WERI-Rb-1 (cell line): ENCODE results near the gene GULP1.
"Not testable (repeated sequence)": the region's sequence is repeated elsewhere in the genome, so short reads cannot be mapped to it uniquely, and the experiment has no call there.

Experiments
- DNase-seq: peaks from one replicate; pipeline ENCODE4 v3.0.0-alpha.2; 2020
- H3K27ac ChIP-seq: fragments of 250-450 bp; sonication (Bioruptor Pico); 2 replicates; pipeline ENCODE4 v1.5.1; 2020; ENCODE audit warnings: mild to moderate bottlenecking, moderate library complexity
- H3K27me3 ChIP-seq: fragments of 250-450 bp; sonication (Bioruptor Pico); 2 replicates; pipeline ENCODE4 v1.5.1; 2021; ENCODE audit warnings: mild to moderate bottlenecking, low read depth, moderate library complexity; ENCODE audit not compliant: insufficient read depth, severe bottlenecking
- H3K36me3 ChIP-seq: fragments of 250-450 bp; sonication (Bioruptor Pico); 2 replicates; pipeline ENCODE4 v1.5.1; 2020; ENCODE audit warnings: mild to moderate bottlenecking, moderate library complexity
- H3K4me3 ChIP-seq: 2 replicates; pipeline ENCODE4 v1.5.1; 2011; ENCODE audit warnings: low read depth, mild to moderate bottlenecking, control low read depth, low read length
- H3K9me3 ChIP-seq: fragments of 250-450 bp; sonication (Bioruptor Pico); 2 replicates; pipeline ENCODE4 v1.5.1; 2021; ENCODE audit warnings: mild to moderate bottlenecking, moderate library complexity; ENCODE audit not compliant: severe bottlenecking
- TF ChIP-seq, protein P1 (sequence below): IDR thresholded peaks from 2 replicates; pipeline ENCODE4 v1.5.1; 2011; ENCODE audit warnings: low read depth, mild to moderate bottlenecking, control low read depth, inconsistent platforms, low read length

GULP1 gene

DNA sequence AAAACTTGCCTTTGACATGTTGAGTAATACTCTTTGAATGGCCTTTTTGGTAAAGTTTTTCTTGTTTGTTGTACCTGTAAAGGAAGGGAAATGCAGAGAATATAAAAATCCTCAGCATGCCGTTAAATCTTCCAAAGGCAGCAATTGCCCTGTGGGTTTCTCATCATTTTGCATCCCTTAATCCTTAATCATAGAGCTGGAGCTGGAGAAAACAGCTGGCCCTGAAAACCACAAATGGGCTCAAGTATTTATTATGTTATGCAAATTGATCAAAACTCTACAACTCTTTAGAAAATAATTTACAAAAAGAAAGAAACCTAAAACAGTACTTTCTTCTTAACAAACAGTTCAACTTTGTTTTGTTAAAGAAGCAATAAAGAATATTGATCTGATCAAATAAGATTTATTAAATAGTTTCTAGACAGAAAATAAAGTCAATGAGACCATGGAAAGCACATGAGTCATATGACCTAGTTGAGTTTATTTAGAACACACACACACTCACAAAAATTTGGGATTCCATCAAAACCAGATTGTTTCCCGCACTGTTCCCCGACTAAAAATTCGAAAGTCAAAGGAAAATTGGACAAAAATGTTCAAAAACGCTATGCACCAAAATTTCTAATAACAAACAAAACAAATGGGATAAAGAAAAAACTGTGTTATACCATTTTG, 309.0 kb downstream of the GULP1 start:
- DNase-seq = no peak
- no peak overlapping the region for H3K4me3 ChIP-seq

DNA sequence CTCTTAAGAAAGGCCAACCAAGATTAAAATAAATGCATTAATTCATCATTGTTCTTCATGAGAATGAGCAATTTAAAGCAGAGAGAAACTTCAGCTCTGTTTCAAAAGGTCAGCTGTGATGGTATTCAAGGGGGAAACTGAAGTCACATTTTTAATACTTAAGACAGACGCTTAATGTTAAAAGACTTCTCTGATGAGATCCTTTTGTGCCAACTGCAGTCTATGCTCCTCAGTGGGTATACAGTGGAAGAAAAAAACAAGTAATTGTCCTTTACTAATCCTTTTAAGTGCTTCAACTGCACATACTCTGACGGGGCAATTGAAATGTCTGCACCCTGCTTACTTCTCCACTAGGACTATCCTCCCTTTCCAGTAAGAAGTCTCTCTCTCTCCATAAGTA, 309.7 kb downstream of the GULP1 start:
- Histone ChIP-seq H3K36me3 (no peaks in the 10 kb centered on the region), H3K27ac (no peak overlapping the region), H3K27me3 (no peaks in the 10 kb centered on the region), H3K4me3 (no peak overlapping the region), H3K9me3 (no peaks in the 10 kb centered on the region)
- TF ChIP-seq, protein P1, sequence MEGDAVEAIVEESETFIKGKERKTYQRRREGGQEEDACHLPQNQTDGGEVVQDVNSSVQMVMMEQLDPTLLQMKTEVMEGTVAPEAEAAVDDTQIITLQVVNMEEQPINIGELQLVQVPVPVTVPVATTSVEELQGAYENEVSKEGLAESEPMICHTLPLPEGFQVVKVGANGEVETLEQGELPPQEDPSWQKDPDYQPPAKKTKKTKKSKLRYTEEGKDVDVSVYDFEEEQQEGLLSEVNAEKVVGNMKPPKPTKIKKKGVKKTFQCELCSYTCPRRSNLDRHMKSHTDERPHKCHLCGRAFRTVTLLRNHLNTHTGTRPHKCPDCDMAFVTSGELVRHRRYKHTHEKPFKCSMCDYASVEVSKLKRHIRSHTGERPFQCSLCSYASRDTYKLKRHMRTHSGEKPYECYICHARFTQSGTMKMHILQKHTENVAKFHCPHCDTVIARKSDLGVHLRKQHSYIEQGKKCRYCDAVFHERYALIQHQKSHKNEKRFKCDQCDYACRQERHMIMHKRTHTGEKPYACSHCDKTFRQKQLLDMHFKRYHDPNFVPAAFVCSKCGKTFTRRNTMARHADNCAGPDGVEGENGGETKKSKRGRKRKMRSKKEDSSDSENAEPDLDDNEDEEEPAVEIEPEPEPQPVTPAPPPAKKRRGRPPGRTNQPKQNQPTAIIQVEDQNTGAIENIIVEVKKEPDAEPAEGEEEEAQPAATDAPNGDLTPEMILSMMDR = no peak
- DNase-seq = no peak

More for the DNA sequence above, 309.0 kb downstream of the GULP1 start:
- TF ChIP-seq, protein P1 = no peak
- H3K27me3 ChIP-seq = no peaks in the 10 kb centered on the region
- no peak overlapping the region for H3K27ac ChIP-seq
- no peaks in the 10 kb centered on the region for H3K9me3 ChIP-seq
- no peaks in the 10 kb centered on the region for H3K36me3 ChIP-seq

DNA sequence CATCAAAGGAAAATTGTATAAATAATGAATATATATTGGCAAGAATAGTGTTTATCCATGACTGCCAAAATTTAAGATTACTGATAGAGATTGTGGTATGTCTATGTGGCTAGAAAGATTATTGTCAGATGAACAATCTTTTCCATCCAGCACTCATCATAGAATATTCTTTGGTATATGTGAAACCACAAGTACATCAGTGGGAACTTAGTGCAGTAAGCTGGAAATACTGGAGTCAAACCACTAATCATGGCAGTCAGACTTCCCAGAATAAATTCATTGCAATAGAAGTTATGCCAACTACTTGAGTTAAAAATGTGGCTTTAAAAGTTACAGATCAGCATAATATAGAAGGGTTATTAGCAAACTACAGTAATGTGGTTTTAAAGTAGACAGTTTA, 310.3 kb downstream of the GULP1 start:
- no peak for DNase-seq
- H3K27me3 ChIP-seq = no peaks in the 10 kb centered on the region
- no peaks in the 10 kb centered on the region for H3K36me3 ChIP-seq
- H3K9me3 ChIP-seq = no peaks in the 10 kb centered on the region
- TF ChIP-seq, protein P1 = no peak
- H3K27ac ChIP-seq = no peak overlapping the region
- H3K4me3 ChIP-seq = no peak overlapping the region

DNA sequence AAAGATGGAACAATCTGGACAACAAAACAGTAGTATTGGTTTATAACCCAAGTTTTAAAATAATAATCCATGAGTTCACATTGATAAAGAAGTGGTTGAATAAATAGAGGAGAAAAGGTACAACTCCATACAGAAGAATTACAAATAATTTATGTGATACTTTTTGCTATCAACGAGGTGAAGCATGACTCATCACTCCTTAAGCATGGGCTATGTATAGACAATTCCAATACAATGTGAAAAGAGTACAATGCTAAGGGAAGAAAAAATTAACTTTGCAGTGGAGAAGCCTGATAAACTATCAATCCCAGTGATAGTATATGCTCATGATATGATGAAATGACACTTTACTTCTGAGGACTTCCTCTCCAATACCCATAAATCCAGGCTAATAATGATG, 312.9 kb downstream of the GULP1 start:
- no peak for DNase-seq
- H3K4me3 ChIP-seq = no peak overlapping the region
- TF ChIP-seq, protein P1 = no peak
- H3K9me3 ChIP-seq = no peaks in the 10 kb centered on the region
- no peaks in the 10 kb centered on the region for H3K36me3 ChIP-seq
- H3K27ac ChIP-seq = no peak overlapping the region
- no peaks in the 10 kb centered on the region for H3K27me3 ChIP-seq

DNA sequence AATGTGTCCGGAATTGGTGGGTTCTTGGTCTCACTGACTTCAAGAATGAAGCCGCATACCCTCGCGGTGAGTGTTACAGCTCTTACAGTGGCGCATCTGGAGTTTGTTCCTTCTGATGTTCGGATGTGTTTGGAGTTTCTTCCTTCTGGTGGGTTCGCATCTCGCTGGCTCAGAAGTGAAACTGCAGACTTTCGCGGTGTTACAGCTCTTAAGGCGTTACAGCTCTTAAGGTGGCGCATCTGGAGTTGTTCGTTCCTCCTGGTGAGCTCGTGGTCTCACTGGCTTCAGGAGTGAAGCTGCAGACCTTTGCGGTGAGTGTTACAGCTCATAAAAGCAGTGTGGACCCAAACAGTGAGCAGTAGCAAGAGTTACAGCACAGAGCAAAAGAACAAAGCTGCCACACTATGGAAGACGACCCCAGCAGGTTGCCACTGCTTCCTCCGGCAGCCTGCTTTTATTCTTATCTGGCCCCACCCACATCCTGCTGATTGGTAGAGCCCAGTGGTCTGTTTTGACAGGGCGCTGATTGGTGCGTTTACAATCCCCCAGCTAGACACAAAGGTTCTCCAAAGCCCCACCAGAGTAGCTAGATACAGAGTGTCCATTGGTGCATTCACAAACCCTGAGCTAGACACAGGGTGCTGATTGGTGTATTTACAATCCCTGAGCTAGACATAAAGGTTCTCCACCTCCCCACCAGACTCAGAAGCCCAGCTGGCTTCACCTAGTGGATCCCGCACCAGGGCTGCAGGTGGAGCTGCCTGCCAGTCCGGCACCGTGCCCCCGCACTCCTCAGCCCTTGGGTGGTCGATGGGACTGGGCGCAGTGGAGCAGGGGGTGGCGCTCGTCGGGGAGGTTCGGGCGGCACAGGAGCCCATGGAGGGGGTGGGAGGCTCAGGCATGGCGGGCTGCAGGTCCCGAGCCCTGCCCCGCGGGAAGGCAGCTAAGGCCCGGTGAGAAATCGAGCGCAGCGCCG, 314.2 kb downstream of the GULP1 start:
- DNase-seq, H3K27ac ChIP-seq, H3K9me3 ChIP-seq, H3K4me3 ChIP-seq, H3K27me3 ChIP-seq, H3K36me3 ChIP-seq: not testable (repeated sequence)

DNA sequence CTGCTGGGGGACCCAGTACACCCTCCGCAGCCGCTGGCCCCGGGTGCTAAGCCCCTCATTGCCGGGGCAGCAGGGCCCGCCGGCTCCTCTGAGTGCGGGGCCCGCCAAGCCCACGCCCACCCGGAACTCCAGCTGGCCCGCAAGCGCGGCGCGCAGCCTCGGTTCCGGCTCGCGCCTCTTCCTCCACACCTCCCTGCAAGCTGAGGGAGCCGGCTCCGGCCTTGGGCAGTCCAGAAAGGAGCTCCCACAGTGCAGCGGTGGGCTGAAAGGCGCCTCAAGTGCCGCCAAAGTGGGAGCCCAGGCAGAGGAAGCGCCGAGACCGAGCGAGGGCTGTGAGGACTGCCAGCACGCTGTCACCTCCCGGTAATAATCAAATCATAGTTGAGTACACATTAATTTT, 314.9 kb downstream of the GULP1 start:
- not testable (repeated sequence) for H3K27ac ChIP-seq, H3K36me3 ChIP-seq, H3K9me3 ChIP-seq, H3K4me3 ChIP-seq, H3K27me3 ChIP-seq, DNase-seq
